Activated CD8-positive, alpha-beta memory T cell treated with anti-CD3 and anti-CD28 coated beads, Interleukin-2, amount 50 U/mL, for 1 hour (primary cell): ENCODE measurements around the gene RAB31.
"Not testable (repeated sequence)": the region's sequence is repeated elsewhere in the genome, so short reads cannot be mapped to it uniquely, and the experiment has no call there.

Experiments
- DNase-seq: peaks from one replicate; pipeline ENCODE4 v3.0.0-alpha.2; 2020; ENCODE audit errors: extremely low read depth

Gene RAB31

DNA sequence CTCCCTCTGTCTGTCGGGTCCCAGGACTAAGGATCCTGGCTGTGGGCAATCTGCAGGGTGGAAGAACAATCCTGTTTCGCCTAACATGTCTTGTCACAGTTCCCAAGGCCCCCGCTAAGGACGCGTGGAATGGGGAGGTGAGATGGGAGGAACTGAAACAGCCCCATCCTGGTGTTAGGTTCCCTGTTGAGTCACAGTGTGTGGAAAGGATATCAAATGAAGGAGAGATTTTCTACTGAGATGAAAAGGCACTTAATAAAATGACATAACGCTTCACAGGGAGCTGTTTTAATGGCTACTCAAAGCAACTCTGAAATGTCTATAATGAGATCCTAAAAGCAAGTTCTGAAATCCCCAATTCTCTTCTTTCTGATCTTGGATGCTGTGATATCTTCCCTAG is 52.5 kb downstream of the RAB31 start:
- no peak for DNase-seq

DNA sequence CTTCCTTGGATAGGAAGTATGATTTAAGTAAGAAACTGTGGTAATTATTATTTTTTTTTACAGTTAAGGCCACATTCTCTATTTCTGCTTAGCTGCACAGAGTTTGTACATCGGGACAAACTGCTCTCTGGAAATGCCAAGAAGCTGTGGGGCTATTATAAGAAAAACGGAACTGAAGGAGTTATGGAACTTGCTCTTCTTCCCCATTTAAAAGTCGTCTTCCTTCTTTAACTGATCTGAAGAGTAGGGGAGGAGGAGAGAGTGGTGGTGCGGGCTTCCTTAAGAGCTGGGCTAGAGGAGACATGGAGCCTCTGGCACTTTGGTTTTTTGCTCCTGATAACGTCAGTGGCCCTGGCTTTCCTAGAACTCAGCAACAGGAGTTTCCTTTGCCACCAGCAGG is 54.4 kb downstream of the RAB31 start:
- DNase-seq: no peak

DNA sequence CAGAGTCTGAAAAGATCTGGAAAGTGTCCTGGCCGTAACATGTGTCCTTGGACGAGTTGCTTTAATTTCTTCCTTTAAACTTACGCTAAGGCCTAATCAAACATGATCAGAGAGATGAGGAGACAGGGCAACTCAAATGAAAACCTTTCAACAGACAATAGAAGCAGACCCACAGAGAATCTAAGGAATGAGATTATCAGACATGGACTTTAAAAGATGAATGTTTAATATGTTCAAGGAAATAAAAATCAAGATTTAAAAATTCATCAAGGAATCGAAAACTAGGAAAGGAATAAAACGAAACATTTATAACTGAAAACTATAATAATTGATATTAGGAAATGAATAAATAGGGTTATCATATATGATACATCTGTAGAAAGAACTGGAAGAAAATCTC is 55.1 kb downstream of the RAB31 start:
- no peak for DNase-seq

DNA sequence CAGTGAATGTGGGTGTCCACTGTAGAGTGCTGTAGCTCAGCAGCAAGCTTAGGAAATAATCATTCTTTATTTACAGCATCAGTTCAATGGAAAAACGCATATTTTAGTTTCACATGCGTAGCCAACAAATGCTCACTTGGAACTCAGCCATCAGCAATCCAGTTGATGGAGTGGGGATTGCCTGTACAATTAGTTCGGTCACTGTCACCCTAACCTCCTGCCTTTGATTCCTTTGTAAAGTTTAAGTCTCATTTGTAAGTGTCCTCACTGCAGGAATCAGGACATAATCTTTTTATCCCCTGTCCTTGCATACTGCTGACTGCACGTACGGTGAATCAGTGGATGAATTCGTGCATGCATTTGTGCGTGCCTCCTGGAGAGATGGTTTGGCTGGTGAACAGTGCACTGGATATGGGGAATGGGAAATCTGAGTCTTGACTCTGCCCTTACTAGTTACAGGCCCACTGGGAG is 55.9 kb downstream of the RAB31 start:
- DNase-seq: no peak

DNA sequence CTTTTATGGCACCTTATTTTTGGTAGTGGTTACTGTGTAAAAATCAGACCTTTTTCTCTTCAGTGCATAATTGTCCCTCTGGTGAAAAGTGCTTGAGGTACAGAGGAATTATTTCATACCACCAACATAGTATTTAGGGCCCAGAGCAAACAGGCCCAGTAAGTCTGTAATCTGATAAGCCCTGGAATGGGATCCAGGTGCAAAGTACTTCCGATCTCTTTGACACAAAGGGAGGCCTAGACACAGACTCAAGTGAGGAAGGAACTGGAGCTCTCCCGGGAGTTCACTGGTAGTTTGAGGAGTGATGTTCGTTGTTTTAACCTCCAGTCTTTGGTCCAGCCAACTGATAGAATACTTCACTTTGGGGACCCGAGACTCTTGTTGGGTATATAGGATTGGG is 57.4 kb downstream of the RAB31 start:
- DNase-seq: no peak

DNA sequence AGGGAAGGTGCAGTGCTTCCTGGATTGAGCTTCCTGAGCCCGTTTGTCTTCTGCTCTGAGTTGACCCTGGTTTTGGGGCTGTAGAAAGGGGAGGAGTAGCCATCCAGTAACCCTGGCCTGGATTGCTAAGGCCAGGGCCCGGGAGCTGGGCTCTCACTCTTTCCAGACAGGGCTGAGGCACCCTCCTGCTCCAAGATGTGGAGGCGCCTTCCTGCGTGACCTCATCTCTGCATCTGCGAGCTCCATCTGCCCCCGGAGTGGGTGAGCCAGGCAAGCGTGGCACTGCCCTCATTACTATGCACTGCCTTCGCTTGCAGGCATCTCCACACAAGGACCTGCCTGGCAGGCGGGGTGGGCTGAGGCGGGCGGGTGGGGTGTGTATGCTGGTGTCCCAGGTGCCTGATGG is 58.0 kb downstream of the RAB31 start:
- no peak for DNase-seq

DNA sequence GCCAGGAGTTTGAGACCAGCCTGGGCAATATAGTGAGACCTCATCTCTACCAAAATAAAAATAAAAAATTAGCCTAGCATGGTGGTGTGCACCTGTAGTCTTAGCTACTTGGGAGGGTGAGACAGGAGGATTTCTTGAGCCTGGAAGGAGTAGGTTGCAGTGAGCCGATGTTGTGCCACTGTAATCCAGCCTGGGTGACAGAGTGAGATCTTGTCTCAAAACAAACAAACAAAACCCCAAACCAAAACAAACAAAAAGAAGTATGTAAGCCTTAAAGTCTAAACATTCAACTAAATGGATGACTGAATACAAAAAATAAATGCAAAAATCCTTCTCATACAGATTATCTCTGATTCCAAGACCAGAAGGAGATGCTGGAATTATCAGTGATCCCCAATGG is 58.6 kb downstream of the RAB31 start:
- no peak for DNase-seq

DNA sequence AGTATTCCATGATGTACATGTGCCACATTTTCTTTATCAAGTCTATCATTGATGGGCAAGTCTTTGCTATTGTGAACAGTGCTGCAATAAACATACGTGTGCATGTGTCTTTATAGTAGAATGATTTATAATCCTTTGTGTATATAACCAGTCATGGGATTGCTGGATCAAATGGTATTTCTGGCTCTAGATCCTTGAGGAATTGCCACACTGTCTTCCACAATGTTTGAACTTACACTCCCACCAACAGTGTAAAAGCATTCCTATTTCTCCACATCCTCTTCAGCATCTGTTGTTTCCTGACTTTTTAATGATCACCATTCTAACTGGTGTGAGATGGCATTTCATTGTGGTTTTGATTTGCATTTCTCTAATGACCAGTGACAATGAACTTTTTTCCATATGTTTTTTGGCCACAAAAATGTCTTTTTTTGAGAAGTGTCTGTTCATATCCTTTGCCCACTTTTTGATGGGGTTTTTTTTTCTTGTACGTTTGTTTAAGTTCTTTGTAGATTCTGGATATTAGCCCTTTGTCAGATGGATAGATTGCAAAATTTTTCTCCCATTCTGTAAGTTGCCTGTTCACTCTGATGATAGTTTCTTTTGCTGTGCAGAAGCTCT is 60.1 kb downstream of the RAB31 start:
- not testable (repeated sequence) for DNase-seq

DNA sequence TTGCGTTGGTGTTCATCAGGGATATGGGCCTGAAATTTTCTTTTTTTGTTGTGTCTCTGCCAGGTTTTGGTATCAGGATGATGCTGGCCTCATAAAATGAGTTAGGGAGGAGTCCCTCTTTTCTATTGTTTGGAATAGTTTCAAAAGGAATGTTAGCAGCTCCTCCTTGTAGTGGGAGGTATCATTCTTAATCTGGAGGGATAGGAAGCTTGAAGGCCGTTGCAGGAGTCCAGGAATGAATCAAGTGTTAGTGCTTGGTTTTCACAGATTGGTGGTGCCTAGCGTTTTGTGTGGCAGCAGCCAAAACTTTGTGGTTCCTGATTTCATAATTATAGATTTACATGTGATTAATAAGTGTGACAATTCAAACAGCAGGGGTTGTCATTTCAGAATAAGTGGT is 62.0 kb downstream of the RAB31 start:
- DNase-seq: not testable (repeated sequence)

DNA sequence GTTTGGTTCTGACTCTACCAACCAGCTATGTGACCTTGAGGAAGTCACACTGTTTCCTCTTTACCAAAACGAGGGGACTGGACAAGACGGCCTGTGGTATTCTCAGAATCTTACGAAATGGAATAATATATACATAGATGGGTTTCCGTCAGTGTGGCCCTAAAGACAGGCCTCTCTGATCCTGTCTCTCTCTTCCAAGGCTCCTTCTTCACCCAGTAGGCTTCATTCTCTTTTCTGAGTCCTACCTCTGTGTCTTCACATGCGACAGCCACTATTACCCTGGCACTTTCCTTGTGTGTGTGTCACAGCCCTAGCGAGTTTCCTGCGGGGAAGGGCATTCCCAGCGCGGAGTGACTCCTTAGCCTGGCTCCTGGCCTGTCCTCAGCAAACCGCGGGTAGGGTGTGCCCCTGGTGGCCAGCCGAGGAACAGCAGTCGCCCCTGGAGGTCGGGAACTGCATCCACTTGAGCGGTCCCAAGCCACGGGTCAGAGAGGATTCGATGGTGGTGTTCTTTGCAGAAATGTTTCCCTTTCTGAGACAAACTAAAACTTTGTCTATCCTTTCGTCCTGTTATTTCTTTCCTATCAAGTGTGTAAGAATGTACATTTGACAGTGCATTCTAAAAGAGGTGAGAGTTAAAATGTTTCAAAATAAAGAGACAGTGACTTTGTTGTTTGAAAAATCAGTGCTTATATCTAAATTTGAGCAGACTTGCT is 63.3 kb downstream of the RAB31 start:
- no peak for DNase-seq

DNA sequence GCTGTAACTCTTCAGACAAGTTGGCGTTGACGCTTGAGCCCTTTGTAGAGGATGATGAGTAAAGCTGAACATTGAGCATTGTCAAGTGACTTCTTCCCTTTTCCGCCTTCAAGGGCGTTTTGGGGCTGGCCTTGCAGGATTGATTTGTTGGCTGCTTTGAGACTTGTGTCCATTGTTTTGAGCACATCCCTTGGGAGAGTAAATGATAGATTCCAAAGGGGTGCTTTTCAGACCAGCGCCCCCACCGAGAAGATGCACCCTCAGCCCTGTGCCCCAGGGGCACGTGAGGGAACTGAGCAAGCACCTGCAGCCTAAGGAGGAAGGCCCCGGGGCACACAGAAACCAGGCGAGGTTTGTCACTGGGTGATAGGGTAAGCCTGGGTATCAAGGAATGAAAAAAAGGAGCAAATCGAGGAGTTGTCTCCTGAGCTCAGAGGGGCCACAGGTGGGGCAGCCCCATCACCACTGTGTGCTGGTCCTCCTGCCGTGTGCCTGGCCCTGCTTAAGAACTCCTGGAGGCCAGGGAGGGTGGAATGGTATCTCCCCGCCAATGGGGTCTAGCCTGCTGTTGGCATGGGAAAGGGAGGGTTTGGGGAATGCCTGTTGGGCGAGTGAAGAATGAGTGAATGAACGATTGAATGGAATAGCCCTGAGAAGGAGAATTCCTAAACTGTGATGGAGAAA is 64.0 kb downstream of the RAB31 start:
- DNase-seq: no peak

DNA sequence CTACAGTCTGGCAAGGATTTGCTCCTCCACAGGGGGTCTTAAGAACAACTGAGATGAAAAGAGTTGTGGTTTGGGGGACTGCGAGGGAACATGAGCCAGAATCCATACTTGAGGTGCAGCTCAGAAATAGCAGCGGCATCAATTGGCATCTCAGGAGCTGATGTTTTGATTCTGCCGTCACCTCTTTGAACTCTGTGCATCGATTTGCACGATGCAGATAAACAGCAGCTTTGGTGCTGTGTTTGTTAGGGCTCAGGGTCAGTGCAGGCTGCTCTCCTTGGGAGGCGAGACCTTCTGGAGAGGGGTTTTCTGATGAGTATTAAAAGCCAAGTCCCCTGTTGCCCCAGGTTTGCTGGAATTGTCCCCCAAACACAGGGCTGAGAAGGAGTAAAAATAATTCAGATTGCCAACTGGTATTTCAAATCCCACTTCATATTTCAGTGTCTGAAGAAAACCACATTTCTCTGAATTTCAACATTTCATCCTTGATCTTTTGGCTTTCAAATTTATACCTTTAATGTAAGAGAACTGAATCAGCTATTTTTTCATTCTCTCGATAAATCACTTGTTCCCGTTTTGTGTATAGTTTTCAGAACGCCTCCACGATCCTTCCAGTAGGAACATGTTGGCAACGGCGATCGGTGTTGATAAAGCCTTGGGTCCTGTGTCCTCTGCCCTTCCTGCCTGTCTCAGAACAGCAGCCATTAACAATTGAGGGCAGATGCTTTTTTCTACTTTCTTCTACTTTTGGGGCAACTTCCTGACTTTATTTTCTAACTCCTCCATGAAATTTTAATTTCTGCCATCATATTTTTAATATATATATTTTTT is 65.0 kb downstream of the RAB31 start:
- DNase-seq: no peak

DNA sequence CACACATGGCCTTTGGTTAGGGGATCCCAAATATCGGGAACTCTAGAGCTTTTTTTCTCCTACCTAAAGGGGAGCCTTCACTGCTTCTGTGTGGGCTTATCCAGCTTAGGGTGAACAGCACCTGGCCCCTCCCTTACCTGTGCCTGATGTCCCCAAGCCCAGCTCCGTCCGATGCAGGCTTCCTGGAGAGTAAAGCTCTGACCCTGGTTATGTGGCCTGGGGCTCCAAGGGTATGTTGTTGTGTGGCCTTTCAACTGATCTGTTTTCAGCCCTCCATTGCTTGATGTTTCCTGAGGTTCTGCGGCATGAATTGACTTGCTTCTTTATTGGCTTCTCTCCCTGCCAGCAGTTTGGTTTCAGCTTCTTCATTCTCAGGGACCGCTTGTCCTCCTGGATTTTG is 66.0 kb downstream of the RAB31 start:
- DNase-seq: no peak

DNA sequence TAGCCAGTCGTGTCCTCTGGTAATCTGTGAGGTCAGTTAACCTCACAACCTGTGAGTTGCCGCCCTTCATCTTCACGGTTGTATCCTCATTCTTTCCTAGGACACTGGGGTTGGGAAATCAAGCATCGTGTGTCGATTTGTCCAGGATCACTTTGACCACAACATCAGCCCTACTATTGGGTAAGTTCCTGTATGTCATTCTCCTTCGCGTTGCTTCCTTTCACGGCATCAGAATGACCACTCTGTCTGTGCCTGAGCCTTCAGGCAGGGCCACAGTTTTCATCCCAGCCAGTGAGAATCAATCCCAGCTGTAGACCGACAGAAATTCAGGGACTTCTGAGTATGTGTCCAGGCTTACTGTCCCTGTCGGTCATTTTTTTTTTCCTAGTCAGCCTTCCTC is 67.1 kb downstream of the RAB31 start:
- no peak for DNase-seq

DNA sequence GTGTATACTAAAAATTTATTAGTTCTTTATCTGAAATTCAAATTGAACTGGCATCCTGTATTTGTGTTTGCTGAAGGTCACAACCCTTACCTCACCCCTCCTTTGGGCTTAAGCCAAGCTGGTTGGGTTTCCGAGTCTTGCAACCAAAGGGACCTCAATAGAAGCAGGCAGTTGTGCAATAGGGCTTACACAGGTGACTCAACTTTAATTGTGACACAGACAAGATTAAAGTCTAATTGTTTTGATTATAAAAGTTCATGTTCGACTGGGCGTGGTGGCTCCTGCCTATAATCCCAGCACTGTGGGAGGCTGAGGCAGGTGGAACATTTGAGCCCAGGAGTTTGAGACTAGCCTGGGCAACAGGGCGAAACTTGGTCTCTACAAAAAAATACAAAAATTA is 71.5 kb downstream of the RAB31 start:
- no peak for DNase-seq

DNA sequence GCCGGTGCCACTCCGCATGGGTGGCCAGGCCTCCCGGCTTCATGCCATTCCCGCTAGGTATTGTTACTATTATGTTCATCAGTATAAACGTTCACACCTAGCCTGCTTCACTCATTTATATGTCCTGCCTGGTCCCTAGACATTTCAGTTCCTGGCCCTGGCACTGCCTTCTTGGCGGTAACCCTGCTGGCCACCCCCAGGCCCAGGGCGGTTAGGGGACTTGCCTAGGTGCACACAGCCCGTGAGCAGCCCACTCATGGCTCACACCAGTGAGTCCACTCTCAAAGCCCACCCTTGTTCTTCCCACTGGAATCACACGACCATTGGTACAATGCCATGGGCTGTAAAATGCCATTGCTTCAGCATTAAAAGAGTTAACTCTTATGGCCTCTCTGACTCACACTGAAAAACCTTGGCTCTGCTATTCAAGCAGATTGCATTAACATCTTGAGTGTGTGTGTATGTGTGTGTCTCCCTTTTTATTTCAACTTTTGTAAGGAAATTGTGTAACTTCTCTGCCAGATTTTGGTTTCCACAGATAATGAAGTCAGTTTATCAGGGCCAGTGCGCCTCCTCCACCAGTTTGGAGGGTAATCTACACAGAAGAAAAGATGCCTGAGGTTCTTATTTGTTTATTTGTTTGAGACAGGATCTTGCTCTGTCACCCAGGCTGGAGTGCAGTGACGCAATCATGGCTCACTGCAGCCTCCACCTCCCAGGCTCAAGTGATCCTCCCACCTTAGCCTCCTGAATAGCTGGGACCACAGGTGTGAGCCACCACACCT is 74.2 kb downstream of the RAB31 start:
- DNase-seq: no peak

DNA sequence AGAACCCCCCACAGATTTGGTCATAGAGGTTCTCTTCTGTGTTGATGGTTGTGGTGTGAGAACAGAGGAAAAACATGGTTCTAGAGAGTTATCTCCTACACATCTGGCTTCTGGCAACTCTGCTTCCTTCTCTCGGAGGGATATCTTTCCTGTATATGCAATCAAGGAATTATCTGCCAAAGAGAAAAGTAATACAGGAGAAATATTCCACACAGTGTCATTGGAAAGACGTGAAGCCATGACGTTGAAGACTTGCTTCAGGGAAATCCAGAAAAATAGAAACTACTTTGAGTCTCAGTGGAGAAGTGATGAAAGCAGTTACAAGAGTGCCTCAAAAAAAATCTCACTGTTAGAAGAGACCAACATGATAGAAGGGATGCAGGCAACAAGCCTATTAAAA is 78.5 kb downstream of the RAB31 start:
- DNase-seq: no peak

DNA sequence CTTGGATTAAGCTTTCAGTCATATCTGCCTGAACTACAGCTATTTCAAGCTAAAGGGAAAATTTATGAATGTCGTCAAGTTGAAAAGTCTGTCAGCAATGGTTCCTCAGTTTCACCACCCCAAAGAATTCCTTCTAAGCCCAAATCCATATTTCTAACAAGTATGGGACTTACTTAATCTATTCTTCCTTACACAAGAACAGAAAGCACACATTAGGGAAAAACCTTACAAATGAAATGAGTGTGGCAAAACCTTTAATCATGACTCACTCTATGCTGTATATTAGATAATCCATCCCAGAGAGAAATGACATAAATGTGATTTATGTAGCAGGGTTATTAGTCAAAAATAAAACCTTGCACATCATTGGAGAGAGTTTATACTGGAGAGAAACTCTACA is 78.9 kb downstream of the RAB31 start:
- no peak for DNase-seq

DNA sequence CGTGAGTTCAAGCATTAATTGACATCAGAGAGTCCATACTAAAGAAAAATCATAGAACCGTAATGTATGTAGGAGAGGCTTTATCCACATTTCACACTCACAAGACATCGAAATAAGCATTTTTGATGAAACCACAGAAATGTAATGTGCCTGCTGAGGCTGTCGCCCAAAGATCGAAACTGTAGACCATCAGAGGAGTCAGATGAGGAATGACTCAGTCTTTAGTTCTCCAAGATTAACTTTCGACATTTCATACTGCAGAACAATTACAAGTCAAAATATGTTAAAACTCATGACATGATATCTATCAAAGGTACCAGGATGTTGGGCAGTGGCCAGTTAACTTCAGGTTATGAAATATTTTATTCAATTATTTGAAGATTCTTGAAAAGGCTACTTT is 79.6 kb downstream of the RAB31 start:
- no peak for DNase-seq

DNA sequence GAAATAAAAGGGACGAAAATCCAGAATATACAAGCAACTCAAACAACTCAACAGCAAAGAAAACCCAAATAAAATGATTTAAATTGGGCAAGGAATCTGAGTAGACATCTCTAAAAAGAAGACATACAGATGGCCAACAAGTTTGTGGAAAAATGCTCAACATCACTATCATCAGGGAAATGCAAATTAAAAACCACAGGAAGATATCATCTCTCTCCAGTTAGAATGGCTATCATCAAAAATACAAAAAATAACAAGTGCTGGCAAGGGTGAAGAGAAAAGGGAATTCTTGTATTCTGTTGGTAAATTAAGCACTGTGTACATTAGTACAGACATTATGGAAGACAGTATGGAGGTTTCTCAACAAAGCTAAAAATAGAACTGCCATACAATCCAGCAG is 80.0 kb downstream of the RAB31 start:
- no peak for DNase-seq

DNA sequence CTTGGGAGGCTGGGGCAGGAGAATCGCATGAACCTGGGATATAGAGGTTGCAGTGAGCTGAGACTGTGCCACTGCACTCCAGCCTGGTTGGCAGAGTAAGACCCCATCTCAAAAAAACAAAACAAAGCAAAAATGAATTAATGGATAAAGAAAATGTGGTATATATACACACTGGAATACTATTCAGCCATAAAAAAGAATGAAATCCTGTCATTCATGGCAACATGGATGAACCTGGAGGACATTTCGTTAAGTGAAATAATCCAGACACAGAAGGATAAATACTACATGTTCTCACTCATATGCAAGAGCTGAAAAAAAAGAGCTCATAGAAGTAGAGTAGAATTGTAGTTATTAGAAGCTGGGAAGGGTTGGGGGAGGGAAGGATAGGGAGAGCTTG is 80.8 kb downstream of the RAB31 start:
- no peak for DNase-seq

DNA sequence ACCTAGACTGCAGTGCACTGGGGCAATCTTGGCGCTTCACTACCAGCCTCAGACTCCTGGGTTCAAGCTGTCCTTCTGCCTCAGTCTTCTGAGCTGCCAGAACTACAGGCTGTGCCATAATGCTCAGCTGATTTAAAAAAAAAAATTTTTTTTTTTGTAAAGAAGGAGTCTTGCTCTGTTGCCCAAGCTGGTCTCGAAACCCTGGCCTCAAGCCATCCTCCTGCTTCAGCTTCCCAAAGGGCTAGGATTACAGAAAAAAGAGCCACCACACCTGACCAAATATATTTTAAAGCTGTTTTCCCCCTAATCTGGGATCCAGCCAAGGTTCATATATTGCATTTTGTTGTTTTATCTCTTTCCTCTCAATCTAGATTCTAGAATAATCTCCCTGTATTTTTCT is 82.2 kb downstream of the RAB31 start:
- no peak for DNase-seq
